Measurements from ENCODE around the gene PSMA3.
"Not testable (repeated sequence)": the region's sequence is repeated elsewhere in the genome, so short reads cannot be mapped to it uniquely, and the experiment has no call there.

PSMA3 gene

DNA sequence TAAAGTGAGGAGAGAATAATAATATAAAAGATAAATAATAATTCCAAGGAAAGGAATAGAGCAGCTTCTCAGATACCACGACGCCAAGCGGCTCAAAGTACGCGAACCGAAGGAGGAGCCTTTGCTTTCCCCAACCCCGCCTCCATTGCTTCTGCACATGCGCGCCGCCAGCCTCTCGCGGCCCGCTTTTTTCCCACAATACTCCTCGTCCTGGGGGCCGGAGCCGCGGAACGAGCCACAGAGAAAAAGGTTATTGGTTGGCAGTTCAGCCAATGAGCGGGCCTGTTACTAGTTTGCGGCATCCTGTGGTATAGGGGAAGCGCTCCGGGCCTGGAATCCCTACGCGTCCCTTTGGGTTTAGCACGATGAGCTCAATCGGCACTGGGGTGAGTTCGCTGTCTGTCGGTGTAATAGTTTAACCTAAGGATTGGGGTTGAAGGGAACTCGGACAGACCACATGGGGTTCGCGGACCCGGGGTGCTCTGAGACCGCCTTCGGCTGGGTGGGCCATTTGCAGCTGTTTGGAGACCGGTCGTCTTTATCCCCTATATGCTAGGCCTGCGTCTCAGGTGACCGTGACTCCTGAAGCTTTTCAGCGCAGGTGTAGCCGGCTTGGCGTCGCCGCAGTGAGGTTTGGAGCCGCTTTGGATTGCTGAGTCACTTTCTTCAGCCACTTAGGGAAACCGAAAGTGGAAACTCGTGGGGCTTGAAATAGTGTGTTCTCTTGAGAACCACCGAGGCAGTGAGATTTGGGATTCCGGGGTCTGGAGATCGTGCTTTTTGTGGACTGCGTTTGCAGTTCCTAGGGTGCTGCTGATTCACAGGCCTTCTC is at the start of gene PSMA3:
TSS of gene PSMA3 (plus strand) at position 288 of the 832 bp plus-strand sequence. CDS start at position 366, 78 bp downstream.
- DNase-seq (ENCODE audit: low spot score), result peak; percentile 94

DNA sequence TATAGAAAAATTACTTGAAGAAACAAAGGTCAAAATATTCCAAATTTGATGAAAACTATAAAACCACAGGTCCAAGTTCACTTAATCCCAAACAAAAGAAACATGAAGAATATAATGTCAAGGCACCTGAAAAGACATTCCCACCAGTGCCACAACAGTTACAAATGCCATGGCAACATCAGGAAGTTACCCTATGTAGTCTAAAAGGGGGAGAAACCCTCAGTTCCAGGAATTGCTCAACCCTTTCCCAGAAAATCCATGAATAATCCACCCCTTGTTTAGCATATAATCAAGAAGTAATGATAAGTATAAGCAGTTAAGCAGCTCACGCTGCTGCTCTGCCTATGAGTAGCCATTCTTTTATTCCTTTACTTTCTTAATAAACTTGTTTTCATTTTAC is 48.4 kb upstream of the PSMA3 start:
- no peak for DNase-seq (ENCODE audit: low spot score)

DNA sequence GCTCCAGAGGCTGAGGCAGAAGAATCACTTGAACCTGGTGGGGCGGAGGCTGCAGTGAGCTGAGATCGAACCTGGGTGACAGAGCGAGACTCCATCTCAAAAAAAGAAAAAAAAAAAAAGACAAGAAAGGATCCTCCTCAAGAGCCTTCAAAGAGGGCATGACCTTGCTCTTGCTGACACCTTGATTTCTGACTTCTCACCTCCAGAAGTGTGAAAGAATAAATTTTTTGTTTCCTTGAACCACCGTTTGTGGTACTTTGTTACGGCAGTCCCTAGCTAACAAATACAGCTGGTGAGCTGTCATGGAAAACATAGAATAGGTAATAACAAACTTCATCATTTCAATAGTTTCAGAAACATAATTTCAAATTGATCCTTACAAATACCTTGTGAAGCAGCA is 46.6 kb upstream of the PSMA3 start:
- DNase-seq (ENCODE audit: low spot score), result no peak

DNA sequence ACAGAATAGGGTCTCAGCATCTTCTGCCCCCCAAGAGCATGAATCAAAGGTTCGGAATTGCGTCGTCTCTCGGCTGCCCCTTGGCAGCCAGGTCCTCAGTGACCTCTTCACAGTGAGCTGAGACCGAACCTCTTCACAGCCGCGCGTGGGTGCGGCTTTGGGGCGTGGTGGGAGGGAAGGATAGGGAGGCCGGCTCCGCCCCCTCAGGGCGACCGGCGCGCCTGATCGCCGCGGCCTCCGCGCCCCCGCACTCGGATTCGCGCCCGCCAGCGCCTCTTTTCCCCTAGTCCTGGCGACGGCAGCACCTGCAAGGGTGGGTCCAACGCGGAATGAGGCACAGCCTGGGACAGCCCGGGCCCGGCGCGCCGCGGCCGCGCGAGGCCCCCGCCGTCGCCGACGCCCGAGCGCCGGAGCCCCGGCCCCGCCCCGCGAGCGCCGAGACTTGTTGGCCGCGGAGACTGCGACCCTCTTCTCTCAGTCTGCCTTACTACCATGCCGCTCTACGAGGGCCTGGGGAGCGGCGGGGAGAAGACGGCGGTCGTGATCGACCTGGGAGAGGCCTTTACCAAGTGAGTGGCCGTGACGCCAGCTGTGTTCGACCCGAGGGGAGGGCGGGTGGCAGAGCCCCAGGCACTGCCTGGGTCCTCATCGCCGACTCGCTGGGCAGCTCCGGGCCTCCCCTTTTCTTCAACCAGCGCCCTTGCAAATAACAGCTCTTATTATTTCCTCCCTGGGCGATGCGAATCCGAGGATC is 44.7 kb upstream of the PSMA3 start, which contains the start of gene ACTR10:
TSS of gene ACTR10 (plus strand) at position 424 of the 754 bp plus-strand sequence. CDS start at position 493, 69 bp downstream.
- DNase-seq (ENCODE audit: low spot score), result peak; percentile 90

DNA sequence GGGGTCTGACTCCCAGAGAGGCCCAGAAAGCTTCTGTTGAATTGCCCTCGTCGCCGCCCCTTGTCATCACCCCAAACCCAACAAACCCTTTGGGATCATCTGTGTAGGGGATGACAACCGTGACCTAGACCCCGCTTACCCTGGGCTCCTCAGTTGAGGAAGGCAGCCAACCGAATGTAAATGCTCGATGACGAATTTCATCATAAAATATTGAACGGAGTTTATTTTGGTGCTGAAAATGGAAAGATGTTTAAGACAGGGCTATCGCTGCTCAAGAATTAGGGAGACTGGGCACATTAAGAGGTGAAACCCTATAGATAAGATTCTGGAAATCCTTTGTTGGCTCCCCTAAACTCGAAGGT is 44.2 kb upstream of the PSMA3 start:
- no peak for DNase-seq (ENCODE audit: low spot score)

GRCh38 chr14:58200846-58201245 is 43.8 kb upstream of the PSMA3 start:
- DNase-seq (ENCODE audit: low spot score), result no peak

GRCh38 chr14:58213176-58213575 is 31.5 kb upstream of the PSMA3 start:
- DNase-seq (ENCODE audit: low spot score), result no peak

DNA sequence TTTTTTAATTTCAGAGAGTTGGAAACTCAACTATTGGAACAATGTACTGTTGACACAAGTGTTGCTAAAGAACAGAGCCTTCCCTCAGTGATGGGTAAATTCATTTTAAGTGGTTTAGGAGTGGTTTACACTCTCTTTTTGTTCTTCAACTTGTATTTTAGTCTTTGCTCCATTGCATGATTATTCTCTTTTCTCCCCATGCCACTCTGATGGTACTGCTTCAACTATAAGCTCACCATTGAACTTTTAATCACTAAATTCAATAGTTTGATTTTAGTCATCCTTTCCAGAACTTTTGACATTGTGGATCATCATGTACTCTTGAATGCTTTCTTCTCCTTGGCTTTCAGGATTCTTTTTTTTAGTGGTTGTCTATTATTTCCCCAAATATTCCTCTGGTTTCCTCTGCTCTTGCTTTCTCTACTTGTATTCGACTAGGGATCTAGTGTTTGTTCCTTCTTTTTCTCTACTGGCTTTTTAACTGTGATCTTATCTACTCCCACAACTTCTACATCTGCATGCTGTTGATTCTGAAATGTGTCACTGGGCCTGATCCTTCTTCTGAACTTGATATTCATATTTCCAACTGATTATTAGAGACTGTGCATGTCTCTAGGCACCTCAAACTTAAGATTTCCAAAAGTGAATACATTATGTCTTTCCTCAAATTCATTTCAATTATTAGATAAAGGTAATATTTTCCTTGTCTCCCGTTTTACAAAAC is 29.3 kb upstream of the PSMA3 start:
- DNase-seq (ENCODE audit: low spot score), result no peak

GRCh38 chr14:58216544-58216943 is 28.1 kb upstream of the PSMA3 start:
- no peak for DNase-seq (ENCODE audit: low spot score)

DNA sequence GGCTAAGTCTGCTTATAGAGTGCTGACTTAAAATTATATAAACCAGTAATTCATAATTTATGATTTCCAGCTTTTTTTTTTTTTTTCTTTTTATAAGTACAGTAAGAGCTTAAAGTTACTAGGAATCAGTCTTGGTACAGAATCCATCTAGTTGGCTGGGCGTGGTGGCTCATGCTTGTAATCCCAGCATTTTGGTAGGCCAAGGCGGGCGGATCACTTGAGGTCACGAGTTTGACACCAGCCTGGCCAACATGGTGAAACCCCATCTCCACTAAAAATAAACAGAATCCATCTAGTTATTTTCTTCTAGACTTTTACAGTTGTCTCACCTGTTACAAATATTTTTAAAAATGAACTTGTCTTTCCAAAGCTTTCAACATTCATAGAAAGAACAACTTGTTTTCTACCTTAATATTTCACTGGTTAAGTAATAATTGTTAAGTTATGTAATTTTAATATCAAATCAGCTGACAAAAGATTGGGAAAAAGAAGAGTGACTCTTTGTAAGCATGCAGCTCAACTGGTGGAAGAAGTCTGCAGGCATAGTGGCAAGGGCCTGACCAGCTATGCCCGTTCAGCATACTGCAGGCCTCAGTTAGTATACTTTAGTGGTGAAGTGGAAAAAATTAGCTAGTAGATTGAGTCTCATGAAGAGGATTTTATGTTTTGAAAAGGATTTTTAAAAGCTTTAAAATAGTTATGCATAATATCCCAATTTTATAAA is 17.4 kb upstream of the PSMA3 start:
- DNase-seq (ENCODE audit: low spot score), result no peak

- peak; percentile 17 for DNase-seq (ENCODE audit: low spot score)
Measured at GRCh38 chr14:58238252-58239243, 6.1 kb upstream of the PSMA3 start.

- peak; percentile 28 for DNase-seq (ENCODE audit: low spot score)
Measured at GRCh38 chr14:58239244-58240195, 5.1 kb upstream of the PSMA3 start.

- no peak for DNase-seq (ENCODE audit: low spot score)
Measured at GRCh38 chr14:58243790-58244555, 670 bp upstream of the PSMA3 start.

DNA sequence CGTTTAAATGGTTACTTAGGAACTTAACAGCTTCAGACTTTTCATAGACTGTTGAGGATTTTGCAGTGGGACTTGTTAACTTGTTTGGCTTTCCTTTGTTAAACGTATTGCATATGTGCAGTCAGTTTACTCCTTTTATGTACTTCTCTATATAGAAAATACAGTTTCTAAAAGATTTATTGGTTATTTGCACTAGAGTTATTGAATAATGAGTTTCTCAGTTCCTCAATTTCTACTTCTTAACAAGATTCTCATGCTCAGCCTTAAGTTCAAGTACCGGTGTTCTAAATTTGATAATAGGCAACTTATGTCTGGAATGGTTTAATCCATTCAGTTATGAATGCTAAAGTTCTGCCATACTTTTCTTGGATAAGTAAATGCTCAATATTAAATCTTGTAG is 919 bp downstream of the PSMA3 start:
- no peak for DNase-seq (ENCODE audit: low spot score)

DNA sequence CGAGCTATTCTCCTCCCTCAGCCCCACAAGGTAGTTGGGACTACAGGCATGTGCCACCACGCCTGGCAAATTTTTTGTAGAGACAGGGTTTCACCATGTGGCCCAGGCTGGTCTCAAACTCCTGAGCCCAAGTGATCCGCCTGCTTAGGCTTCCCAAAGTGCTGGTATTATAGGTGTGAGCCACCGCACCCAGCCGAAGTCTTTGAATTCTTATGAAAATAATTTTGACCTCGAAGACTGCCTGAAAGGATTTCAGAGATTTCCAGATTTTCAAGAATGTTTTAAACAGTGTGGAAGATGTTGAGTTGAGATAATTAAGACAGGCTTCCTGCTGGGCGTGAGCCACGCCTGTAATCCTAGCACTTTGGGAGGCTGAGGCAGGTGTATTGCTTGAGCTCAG is 5.0 kb downstream of the PSMA3 start:
- no peak for DNase-seq (ENCODE audit: low spot score)

DNA sequence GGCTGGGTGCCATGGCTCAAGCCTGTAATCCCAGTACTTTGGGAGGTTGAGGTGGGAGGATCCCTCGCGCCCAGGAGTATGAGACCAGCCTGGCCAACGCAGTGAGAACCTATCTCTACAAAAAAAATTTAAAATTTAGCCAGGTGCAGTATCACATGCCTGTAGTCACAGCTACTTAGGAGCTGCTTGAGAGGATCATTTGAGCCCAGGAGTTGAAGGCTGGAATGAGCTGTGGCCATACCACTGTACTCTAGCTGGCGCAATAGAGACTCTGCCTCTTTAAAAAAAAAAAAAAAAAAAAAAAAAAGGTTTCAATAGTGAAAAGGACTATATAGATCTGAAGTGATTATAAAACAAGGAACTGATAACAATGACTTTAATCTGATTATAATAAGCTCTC is 13.5 kb downstream of the PSMA3 start:
- no peak for DNase-seq (ENCODE audit: low spot score)

GRCh38 chr14:58262005-58262404 is 17.4 kb downstream of the PSMA3 start:
- not testable (repeated sequence) for DNase-seq (ENCODE audit: low spot score)

GRCh38 chr14:58265401-58265800 is 20.8 kb downstream of the PSMA3 start:
- no peak for DNase-seq (ENCODE audit: low spot score)

- no peak for DNase-seq (ENCODE audit: low spot score)
Measured at GRCh38 chr14:58270628-58271027, 26.0 kb downstream of the PSMA3 start.
